ENCODE results near the gene PIK3R4.

Gene PIK3R4

GRCh38 chr3:130741946-130742610, 4.6 kb downstream of the PIK3R4 start:
- no peak for DNase-seq (ENCODE audit: low spot score)

DNA sequence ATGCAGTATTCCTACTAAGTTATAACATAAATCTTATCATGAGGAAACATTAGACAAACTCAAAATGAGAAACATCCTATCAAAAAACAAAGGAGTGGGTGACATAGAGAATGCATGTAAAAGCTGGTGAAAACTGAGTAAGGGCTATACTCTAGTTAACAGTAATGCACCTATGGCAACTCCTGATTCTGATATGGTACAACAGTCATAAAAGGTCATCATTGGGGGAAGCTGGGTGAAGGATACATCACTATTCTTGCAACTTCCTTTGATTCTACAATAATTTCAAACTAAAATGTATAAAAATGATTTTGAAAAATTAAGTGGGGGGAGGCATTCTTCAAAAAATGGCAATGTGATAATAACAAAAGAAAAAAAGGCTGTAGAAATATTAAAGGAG, 6.8 kb downstream of the PIK3R4 start:
- no peak for DNase-seq (ENCODE audit: low spot score)

- DNase-seq (ENCODE audit: low spot score): peak; percentile 9
These were observed 8.4 kb downstream of the PIK3R4 start for GRCh38 chr3:130738241-130738640.

- DNase-seq (ENCODE audit: low spot score): no peak
These were observed 9.0 kb downstream of the PIK3R4 start for GRCh38 chr3:130737622-130738021.

GRCh38 chr3:130733236-130733875, 13.3 kb downstream of the PIK3R4 start:
- DNase-seq (ENCODE audit: low spot score): no peak

GRCh38 chr3:130732501-130732900, 14.1 kb downstream of the PIK3R4 start:
- no peak for DNase-seq (ENCODE audit: low spot score)

GRCh38 chr3:130731817-130732216, 14.8 kb downstream of the PIK3R4 start:
- no peak for DNase-seq (ENCODE audit: low spot score)

DNA sequence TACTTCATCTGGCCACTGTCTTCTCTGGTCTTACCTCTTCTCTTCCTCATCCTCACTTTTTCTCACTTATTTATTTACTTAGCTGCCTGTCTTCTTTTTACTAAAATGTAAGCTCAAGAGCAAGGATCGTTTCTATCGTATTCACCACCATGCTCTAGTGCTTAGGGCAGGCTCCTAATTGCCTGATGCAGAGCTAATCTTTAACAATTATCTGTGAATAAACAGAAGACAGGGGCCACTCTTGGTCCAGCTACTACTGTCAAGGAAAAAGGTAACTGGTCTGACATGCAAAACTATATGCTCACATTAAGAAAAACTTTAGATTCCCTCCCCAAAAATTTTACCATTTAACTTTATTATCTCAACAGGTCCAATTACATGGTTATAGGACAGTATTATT, 17.5 kb downstream of the PIK3R4 start:
- DNase-seq (ENCODE audit: low spot score): peak; percentile 7

GRCh38 chr3:130728037-130728436, 18.6 kb downstream of the PIK3R4 start:
- DNase-seq (ENCODE audit: low spot score): no peak

GRCh38 chr3:130725746-130726145, 20.9 kb downstream of the PIK3R4 start:
- no peak for DNase-seq (ENCODE audit: low spot score)

GRCh38 chr3:130715616-130716015, 31.0 kb downstream of the PIK3R4 start:
- no peak for DNase-seq (ENCODE audit: low spot score)

GRCh38 chr3:130712718-130713423, 33.8 kb downstream of the PIK3R4 start:
- no peak for DNase-seq (ENCODE audit: low spot score)

DNA sequence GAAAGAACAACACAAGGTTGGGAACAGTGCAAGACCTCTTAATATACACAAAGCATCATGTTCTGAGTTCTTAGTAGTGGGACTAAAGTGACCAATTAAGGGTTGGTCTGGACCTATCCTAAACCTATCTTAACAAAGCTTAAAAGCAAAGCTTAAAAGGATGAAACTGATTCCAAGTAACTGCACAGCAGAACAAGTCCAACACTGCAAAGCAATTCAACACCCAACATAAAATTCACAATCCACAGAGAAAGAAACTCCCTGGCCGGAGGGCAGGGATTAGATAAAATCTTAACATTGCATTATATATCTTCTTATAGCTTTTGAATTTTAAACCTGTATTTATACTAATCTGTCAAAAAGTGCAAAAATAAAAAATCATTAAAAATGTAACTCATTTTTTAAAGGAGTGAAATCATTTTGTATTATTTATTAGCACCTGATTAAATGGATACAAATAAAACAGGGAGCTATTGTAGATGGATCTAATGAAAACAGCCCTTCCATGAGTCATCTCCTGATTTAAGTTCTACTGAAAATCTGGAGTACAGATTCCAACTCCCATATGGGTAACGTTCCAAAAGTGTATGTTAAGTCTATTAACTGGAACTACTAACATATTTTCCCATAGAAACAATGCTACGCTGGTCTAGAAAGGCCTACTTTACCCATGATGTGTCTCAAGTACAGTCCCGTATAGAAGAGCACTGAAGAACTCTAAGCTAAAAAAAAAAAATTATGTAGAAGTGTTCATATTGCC, 34.9 kb downstream of the PIK3R4 start:
- no peak for DNase-seq (ENCODE audit: low spot score)

DNA sequence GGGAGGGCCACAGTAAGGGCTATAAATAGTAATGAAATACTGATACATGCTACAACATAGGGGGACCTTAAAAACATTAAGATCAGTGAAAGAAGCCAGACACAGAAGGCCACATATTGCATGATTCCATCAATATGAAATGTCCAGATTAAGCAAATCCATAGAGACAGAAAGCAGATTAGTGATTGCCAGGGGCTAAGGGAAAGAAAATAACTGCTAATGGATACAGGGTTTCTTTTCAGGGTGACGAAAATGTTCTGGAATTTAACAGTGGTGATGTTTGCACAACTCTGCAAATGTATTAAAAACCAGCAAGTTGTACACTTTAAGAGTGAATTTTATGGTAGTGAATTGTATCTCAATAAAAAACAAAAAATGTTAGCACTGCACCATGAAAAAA, 37.0 kb downstream of the PIK3R4 start:
- DNase-seq (ENCODE audit: low spot score): no peak

DNA sequence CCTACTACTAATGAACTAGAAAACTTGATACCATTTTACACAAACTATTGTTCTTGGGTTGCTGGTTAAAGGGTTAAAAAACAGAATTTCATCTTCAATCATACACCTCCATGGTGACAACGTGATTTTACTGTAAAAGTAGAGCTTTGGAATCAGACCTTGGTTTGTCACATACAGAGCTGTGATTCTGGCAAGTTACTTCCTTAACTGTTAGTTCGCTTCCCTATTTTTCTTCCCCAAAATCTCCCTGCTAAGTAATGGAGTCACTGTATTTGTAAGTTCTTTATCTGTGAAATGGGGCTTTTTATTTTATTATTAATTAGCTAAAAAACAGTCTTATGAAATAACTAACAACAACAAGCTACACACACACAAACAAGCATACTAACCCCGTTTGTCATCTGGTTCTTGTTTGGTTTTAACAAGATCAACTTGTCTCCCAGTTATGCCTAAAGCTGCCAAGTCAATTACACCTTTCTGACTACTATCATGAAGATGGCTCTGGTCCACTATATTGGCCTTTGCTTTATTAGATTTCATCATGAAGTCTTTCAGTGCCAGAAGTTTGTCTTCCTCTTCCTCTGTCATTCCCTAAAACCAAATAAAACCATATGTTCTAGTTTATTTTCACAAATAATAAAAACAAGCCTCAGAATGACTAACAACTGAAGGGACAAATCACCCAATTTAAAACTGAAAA, 38.6 kb downstream of the PIK3R4 start:
- DNase-seq (ENCODE audit: low spot score): no peak

DNA sequence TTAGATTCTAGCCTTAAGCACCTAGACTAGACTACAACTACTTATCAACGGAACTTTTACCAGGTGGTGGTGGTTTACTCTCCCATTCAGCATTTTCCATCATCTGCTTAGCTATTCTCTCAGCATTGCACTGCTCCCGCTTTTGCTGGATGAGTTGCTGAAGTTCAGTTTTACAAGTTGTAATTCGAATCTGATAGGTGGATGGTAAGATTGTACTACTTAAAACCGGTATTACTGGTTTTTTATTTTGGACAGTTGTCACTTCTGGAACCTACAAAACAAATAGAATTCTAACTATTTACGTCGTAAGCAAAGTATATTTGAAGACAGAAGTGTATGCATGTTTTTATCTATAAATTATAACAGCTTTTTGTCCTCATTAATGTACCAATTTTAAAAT, 41.1 kb downstream of the PIK3R4 start:
- no peak for DNase-seq (ENCODE audit: low spot score)

GRCh38 chr3:130702985-130703384, 43.6 kb downstream of the PIK3R4 start:
- no peak for DNase-seq (ENCODE audit: low spot score)

- no peak for DNase-seq (ENCODE audit: low spot score)
These were observed 46.1 kb downstream of the PIK3R4 start for GRCh38 chr3:130700541-130700940.

DNA sequence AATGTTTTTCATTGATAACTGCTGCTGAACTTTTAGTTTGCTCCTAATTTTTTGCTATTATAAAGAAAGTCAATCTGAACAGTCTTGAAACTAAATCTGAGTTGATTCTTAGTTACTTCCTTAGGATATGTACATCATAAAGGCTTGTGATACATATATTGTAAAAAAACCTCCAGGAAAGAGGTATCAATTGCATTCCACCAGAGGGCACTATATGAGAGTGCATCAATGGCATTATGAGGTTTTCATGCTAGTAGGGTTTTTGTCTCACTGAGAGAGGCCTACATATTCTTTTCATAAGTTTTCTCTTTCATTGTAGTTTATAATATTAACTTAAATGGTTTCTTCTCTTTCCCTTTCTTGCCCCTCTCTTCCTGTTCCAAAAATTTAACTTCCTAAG, 46.9 kb downstream of the PIK3R4 start:
- peak; percentile 8 for DNase-seq (ENCODE audit: low spot score)

- DNase-seq (ENCODE audit: low spot score): no peak
These were observed 53.3 kb downstream of the PIK3R4 start for GRCh38 chr3:130693314-130693713.

GRCh38 chr3:130692455-130692854, 54.2 kb downstream of the PIK3R4 start:
- DNase-seq (ENCODE audit: low spot score): no peak

Measured in SK-N-DZ (cell line).